ENCODE results near the gene PLA2G4B. TPM values are rescaled to one million over a fixed set of nuclear protein-coding genes. Genes with fewer than 3 reads are reported as not detected.

PLA2G4B gene
- 10 to 100 TPM in 2 of 3 donors, 1 to 10 TPM in 1; 3.2 to 11.0 (median 10.2) TPM for total RNA-seq

- peaks cover 0 to 4% of the 10 kb centered on the region in 2 donors for H3K4me1 ChIP-seq
- no peak within 1 kb of the TSS for H3K4me3 ChIP-seq
- no peaks in the 10 kb centered on the region for H3K36me3 ChIP-seq
- H3K27ac ChIP-seq = peak within 1 kb of the TSS; percentile 86 to 90
- no peaks in the 10 kb centered on the region for H3K27me3 ChIP-seq
- H3K9me3 ChIP-seq = no peaks in the 10 kb centered on the region
- intact Hi-C loops (cut with DNase I; ENCODE audit: low total_unique reads) = no loop called here
- peak; percentile 88 to 94 for DNase-seq (ENCODE audit: low spot score in 2 of 2)
- TF ChIP-seq CTCF (IDR thresholded peaks at IDR 0.05) = no peak
- TF ChIP-seq POLR2AphosphoS5 (IDR thresholded peaks at IDR 0.05) = peak; percentile 69 to 87 (median 82)
Observed at GRCh38 chr15:41838400-41838897, at the start of gene PLA2G4B. PLA2G4B (plus strand) TSS chr15:41838847; CDS start chr15:41838914, 67 bp downstream.

GRCh38 chr15:41789236-41789635, 49.4 kb upstream of the PLA2G4B start:
- DNase-seq (ENCODE audit: low spot score in 2 of 2) = no peak
- Histone ChIP-seq H3K4me1 (peaks cover 5 to 10% of the 10 kb centered on the region in 2 donors), H3K27ac (peak overlapping the region; percentile 82 to 90), H3K9me3 (no peaks in the 10 kb centered on the region), H3K36me3 (no peaks in the 10 kb centered on the region), H3K27me3 (no peaks in the 10 kb centered on the region), H3K4me3 (no peak overlapping the region)
- no peak for TF ChIP-seq POLR2A (IDR thresholded peaks at IDR 0.05)
- no peak for TF ChIP-seq CTCF (IDR thresholded peaks at IDR 0.05)
- intact Hi-C loops (cut with DNase I; ENCODE audit: low total_unique reads) = no loop called here

- no peaks in the 10 kb centered on the region for H3K9me3 ChIP-seq
- no peak for DNase-seq (ENCODE audit: low spot score in 2 of 2)
- H3K36me3 ChIP-seq = no peaks in the 10 kb centered on the region
- H3K4me1 ChIP-seq = peaks cover 7 to 10% of the 10 kb centered on the region in 2 donors
- intact Hi-C loops (cut with DNase I; ENCODE audit: low total_unique reads) = no loop called here
- H3K27ac ChIP-seq = peak overlapping the region; percentile 82 to 90
- H3K4me3 ChIP-seq = no peak overlapping the region
- TF ChIP-seq POLR2A (IDR thresholded peaks at IDR 0.05) (no peak), CTCF (IDR thresholded peaks at IDR 0.05) (no peak), POLR2AphosphoS5 (IDR thresholded peaks at IDR 0.05) (no peak)
- no peaks in the 10 kb centered on the region for H3K27me3 ChIP-seq
Observed at GRCh38 chr15:41789662-41790061, 49.0 kb upstream of the PLA2G4B start.

- TF ChIP-seq CTCF (IDR thresholded peaks at IDR 0.05) (no peak), POLR2AphosphoS5 (IDR thresholded peaks at IDR 0.05) (no peak), POLR2A (IDR thresholded peaks at IDR 0.05) (no peak)
- no peak overlapping the region for H3K4me3 ChIP-seq
- DNase-seq (ENCODE audit: low spot score in 2 of 2) = no peak
- intact Hi-C loops (cut with DNase I; ENCODE audit: low total_unique reads) = no loop called here
- H3K9me3 ChIP-seq = no peaks in the 10 kb centered on the region
- H3K27me3 ChIP-seq = no peaks in the 10 kb centered on the region
- H3K36me3 ChIP-seq = no peaks in the 10 kb centered on the region
- H3K27ac ChIP-seq = peak overlapping the region; percentile 82 to 90
- H3K4me1 ChIP-seq = peaks cover 8 to 10% of the 10 kb centered on the region in 2 donors
Observed at GRCh38 chr15:41790169-41790568, 48.5 kb upstream of the PLA2G4B start.

GRCh38 chr15:41790756-41791546, 47.7 kb upstream of the PLA2G4B start:
- intact Hi-C loops (cut with DNase I; ENCODE audit: low total_unique reads) = no loop called here
- Histone ChIP-seq H3K27ac (peak overlapping the region; percentile 82 to 90), H3K36me3 (no peaks in the 10 kb centered on the region), H3K9me3 (no peaks in the 10 kb centered on the region), H3K27me3 (no peaks in the 10 kb centered on the region), H3K4me1 (peaks cover 8 to 10% of the 10 kb centered on the region in 2 donors), H3K4me3 (peak overlapping the region in 1 of 3 donors; percentile 19)
- no peak for TF ChIP-seq CTCF (IDR thresholded peaks at IDR 0.05)
- no peak for TF ChIP-seq POLR2AphosphoS5 (IDR thresholded peaks at IDR 0.05)
- no peak for TF ChIP-seq POLR2A (IDR thresholded peaks at IDR 0.05)
- DNase-seq (ENCODE audit: low spot score in 2 of 2) = no peak

Data from breast epithelium (tissue), 4 donors.